GM18867 (cell line): ENCODE results near the gene FBXW12.

Source experiments
- ATAC-seq: cut with Tn5 transposase; IDR thresholded peaks from one replicate; pipeline ENCODE4 v1.9.1; 2021; ENCODE audit warnings: mild to moderate bottlenecking, moderate library complexity; ENCODE audit not compliant: unreplicated experiment

FBXW12 gene

DNA sequence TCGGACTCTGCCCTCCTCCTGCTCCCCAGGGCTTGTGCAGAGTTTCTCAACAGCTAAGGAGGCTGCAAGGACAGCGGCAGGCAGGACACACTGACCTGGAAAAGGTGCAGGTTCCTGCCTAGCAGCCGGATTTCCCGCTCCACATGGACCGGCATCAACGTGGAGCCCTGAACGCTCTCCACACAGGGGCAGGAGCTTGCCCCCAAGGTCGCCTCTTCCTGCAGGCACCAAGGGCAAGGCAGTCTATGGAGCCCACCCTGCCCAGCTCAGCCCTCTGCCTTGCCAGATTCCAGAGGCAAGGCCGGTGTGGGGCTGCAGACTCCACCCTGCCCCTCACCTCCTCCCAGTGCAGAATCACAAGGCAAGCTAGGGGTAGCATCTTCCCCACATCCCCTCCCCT is 47.1 kb downstream of the FBXW12 start:
- no peak for ATAC-seq

DNA sequence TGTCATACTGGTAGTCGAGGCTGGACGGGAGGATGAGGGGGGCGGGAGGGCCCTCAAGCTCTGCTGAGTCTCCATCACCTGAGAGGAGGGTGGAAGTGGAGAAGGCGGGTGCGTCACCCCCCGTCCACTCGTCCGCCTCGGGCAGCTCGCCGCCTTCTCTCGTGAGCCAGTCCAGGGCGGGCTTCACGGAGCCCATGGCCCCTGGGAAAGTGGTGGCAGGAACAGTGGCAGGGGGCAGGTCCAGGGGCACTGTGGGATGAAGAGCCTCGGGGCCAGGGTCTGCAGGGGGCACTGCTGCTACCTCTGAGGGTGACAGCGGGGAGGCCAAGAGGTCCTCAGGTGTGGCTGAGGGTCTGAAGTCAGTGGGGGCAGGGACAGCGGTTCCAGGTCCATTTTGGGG is 47.6 kb downstream of the FBXW12 start:
- ATAC-seq: no peak

DNA sequence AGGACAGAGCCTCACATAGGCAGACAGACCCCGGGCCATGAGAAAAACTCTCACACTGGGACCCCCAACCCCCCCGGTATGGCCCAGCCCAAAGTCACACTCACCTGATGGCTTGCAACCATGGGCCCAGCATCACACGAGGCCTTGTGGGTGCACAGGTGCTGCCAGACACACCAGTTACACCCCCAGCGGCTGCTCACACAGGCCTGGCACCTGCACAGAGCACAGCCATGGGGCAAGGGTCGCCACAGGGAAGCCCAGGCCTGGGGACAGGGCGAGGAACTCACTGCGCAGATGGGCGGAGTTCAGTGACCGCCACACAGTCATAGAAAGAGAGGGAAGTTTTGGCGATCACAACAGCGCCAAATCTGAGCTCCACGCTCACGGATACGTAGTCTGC is 48.5 kb downstream of the FBXW12 start:
- no peak for ATAC-seq

DNA sequence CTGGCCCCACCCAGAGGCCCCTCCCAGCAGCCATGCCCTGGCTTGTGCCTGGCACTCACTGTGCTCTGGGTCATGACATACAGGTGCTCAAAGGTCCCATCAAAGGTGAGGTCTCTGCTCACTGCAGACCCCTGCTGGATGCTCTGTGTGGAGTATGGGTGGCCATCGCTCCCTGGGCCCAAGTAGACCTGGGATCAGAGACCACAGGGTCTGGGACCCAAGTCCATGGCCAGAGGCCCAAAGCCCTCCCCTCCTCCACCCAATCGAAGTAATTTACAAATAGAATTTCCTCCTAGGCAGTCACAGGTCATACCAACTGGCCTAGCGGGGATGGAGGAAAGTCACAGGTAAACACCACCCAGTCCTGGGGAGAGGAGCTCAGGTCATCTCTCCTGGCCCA is 50.3 kb downstream of the FBXW12 start:
- no peak for ATAC-seq

DNA sequence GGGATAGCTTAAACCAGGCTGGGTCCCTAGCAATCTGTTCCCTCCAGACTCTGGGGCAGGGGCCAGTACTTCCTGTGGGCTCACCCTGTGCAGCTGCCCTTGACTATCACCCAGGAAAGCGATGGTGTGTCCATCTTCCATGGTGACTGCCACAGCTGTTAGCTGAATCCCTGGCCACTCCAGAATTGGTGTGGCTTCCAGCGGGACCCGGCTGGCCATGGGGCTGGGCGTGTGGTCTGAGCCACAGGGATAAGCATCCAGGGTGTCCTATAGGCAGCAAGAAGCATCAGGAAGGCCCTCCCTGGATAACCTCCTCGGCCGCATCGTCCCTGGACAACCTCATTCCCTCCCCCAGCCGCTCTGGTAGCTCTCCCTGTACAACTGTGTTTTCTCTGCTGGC is 50.7 kb downstream of the FBXW12 start:
- no peak for ATAC-seq

DNA sequence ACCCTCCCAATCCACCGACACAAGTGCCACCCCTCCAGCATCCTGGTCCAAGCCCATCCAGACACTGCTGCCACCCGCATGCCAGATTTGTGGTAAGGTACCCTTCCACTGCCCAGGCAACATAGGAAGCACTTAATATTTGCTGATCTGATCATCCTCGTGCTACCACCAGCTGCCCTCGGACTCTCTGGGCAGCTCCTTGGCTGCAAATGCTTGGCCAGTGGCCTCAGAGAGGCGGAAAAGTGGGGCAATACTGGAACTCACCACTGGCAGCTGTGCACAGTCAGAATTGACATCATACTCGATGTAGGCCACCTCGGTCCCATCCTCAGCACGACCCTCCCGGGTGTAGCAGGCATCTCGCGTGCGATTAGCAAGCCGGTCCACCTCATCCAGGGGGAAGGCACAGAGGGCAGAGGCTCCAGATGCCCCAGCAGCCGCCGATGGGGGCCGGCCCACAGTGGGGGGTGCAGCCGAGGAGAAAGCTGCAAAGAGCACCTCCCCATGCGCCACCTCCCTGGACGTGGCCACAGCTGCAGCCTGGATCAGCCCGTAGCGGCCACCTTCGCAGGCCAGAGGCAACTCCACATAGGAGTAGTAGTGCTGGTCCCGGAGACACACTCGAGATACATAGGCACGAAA is 51.3 kb downstream of the FBXW12 start:
- no peak for ATAC-seq

DNA sequence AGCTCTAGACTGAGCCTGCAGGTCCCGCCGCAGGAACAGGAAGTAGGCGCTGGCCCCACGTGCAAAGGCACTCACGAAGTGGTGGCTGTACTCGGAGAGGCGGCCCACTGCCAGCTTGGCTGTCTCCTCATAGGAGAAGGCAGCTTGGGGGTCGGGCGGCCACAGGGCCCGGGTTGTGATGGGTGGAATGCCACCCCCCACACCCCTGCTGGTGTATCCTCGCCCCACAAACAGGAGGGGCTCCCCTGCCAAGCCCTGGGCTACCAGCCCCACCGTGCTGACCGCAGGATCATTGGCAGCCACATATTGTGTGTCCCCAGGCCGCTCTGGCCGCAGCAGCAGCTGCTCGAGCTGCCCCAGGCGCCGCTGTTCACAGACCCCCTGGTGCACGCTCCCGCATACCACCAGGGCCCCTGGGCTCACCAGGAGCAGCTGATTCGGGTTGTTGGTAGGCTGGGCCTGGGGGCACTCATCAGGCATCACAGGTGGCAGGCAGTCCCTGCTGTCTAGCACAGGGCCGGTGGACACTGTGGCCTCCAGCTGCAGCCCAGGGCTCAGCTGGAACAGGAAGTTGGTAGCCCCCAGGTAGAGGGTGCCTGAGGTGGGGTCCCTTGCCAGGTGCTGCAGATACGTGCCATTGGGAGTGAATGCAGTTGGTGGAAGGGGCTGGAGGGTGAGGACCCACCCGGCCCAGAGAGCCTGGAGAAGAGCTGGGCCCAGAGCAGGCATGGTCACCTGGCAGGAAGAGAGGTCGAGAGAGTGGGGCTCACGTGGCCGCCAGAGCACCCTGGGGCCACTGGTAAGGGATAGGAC is 52.1 kb downstream of the FBXW12 start:
- no peak for ATAC-seq

DNA sequence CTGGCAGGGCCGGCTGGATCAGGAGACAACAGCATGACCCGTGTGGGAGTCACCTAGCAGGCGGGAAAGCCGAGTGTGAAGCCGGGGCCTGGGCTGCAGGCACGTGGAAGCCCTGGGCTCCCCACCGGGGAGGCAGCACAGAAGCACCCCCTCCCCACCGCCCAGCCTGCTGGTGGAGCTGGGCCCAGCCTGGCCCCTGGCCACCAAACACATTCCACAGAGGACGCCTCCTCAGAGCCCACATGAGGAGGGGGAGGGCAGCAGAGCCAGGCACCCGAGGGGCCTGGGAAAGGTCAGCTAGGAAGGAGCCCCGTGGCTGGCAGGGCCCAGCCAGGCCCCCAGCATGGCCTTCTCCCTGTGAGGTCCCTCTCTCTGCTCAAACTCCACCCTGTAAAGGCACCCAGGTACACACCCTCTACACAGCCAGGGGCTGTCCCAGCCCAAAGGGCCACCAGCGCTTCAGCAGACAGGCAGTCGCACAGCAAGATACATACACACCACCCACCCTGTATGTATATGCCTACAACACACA is 53.3 kb downstream of the FBXW12 start:
- no peak for ATAC-seq

DNA sequence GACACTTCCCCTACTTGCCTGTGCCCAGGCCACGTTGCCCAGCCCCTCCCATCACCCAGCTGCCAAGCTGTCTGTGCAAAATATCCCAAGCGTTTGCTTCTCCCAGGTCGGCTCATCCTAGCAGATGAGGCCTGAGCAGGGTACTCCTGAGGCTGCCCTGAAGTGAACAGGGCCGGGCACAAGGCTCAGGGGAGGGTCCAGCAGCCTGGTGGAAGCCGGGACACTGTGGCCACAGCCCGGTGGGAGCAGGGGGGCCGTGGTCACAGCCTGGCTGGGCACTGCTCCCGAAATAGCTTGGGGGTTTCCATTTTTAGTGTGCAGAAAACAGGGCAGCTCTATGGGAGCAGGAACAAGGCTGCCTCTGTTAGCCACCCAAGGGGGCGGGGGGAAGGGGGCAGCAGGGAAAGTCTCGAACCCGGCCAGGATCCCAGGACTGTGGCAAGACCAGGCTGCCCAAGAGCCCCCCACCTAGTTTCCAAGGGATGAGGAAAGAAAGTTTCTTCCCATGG is 54.4 kb downstream of the FBXW12 start:
- no peak for ATAC-seq

DNA sequence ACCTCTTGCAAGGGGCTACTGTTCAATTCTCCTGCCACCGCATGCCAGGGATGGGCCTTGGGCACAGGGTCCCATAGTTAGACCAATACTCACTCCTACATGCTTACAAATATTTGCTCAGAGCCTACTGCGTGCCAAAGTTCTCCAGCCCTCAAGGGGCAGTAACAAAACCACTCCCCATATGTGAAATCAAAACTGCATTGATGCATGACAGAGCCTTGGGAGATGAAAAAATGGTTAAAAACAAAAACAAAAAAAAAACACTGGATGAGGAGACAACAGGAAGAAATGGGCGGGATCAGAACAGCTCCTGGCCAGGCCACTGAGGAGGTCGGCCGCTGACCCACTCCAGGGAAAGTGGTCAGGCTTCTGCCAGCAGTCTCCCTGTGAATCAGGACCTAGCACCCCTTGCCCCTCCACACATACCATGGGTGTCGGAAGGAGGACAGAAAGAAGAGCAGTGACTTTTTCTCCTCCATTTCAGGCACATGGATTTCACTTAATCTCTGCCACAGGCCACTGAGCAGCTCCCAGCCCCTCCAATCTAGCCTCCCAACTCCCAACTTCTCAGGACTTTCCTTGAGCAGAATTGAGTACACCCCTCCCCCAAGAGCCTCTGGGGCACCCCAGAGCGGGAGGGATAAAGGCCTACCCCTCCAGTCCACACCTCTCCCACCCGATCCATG is 55.1 kb downstream of the FBXW12 start:
- ATAC-seq: no peak

DNA sequence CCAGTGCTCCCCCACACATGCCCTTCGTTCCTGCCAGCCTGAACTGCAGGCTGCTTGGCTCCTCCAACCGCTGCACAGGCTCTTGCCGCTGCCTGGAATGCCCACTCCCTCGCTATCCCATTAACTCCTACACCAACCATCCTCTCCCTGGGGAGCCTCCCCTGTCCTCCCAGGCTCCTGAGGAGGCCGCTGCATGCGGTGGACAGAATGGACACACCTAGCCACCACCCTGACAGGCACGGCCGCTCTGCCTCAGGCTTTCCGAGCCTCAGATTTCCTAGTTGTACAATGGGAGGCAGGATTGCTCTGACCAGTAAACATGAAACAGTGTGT is 55.6 kb downstream of the FBXW12 start:
- no peak for ATAC-seq

DNA sequence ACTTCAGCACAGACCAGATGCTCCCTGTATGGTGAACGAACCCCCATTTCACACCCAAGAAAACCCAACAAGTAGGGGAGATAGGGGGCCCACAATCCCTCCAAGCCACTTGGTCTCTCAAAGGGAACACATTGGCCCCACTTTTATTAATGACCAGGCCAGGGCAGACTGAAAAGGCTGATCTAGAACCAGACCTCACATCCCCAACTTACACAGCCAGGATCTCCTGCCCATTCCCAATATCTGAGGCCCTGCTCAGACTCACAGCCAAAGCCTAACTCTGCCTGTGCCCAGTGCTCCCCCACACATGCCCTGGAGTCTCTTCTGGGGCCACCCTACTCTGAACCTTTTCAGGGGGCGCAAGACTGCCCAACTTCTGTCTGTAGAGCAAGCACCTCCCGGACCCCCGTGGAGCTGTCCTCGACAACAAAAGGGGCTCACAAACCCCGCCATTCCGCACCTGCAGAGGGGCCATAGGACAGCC is 56.1 kb downstream of the FBXW12 start:
- ATAC-seq: no peak

DNA sequence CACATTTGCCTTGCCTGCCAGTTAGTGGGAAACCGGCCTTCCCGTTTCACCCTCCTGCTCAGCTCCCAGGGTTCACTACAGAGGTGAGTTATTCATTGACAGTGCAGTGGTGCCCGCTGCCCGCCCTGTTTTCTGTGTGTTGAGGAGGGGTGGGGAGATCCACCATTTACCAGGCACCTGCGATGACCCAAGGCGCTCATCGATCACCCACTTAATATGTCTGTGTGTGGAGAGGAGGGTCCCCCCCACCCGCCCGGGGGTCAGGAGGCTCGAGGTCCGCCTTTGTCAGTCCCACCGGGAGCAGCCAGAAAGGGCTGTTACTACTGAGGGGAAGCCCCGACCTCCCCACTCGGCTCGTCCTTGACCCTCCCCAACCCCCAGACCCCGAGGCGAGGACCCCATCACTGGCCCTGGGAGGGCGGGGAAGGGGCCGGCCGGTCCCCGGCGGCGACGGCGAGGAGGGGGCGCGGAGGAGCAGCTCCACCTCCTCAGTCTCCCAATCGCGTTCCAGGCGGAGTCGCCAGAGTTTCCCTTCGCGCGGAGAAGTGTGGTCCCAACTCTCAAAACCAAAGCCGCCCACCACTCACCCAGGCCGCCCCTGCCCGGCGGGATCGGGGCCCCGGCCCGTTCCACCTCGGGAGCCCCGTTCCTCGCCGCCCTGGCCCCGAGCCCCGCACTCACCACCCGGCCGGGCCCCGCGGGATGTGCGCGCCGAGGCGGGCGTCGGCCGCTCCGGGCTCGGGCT is 56.7 kb downstream of the FBXW12 start:
- no peak for ATAC-seq

DNA sequence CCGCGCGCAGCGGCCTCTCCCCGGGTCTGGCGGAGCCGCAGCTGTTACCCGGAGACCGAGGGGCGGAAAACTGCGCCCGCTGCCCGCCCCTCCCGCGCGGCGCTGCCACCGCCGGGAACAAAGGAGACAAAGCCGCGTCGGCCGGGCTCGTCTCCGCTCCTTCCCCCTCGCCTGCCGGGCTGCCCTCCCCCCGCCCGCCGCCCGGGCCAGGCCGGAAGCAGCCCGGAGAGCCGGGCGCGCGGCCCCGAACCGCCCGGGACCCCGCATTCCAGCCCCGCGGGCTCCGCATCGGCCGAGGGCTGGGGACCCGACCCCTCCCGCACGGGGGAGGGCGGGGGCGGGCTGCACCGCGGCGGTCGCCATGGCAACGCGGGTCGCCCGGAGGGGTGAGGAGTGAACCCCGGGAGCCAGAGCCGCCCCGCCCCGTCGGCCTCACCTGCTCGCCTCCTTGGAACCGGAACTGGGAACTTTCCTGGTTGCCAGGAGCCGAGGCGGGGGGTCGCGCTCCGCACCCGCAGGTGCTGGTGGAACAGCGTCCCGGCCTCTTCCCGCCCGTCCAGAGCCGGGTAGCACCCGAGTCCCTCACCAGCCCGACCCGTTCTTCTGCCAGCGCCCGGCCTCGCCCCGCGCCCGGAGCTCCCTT is 57.4 kb downstream of the FBXW12 start:
- ATAC-seq: no peak

DNA sequence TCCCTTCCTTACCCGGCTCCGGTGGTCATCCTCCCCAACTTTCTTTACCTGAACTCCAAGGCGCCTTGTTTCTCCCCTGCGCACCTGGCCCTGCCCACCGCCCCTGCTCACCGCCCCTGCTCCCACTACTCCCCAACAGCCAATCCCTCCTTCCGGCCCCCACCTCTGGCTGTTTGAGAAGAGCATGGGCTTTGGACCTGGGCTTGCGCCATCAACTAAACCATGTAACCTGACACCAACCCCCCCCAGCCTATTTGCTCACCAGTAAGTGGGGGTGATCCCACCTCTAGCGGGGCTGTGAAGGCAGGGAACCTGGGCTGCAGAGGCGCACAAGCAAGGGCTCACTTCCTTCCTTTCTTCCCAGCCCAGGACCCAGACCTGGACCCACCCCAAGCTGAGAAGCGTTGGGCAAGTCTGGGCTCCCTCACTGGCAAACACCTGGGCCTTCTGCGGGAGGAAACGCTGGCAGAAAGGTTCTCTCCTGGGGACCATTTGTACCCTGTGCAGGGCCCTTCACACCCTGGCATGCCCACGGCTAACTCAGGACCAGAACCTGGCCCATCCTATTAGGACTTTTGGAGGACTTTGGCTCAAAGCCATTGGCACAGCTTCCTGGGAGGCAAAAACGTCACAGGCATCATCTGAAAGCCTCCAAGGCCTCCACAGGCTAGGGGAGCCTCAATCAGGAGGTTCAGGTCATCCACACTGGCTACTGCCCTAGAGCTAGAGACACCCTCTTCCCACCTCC is 58.1 kb downstream of the FBXW12 start, which contains the start of gene PLXNB1:
Gene PLXNB1 (minus strand): TSS at position 127 of the 748 bp plus-strand sequence. CDS start 5,475 bp downstream, outside the sequence.
- no peak for ATAC-seq

DNA sequence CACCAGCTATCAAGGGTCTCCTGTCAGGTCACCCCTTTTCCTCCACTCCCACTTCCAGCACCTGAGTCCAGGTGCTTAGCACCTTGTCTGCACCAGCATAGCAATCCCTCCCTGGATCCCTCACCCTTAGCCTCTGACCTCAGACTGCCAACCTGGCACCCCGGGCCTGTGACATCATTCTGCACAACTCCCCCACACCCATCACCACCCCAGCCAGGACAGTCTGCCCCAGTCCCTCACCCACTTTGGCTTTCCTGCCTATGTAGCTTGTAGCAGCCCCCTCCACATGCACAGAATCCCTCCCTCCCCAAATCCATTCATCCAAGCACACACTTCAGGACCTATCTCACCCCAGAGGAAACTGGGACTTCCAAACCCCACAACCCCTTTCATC is 58.7 kb downstream of the FBXW12 start:
- ATAC-seq: no peak

DNA sequence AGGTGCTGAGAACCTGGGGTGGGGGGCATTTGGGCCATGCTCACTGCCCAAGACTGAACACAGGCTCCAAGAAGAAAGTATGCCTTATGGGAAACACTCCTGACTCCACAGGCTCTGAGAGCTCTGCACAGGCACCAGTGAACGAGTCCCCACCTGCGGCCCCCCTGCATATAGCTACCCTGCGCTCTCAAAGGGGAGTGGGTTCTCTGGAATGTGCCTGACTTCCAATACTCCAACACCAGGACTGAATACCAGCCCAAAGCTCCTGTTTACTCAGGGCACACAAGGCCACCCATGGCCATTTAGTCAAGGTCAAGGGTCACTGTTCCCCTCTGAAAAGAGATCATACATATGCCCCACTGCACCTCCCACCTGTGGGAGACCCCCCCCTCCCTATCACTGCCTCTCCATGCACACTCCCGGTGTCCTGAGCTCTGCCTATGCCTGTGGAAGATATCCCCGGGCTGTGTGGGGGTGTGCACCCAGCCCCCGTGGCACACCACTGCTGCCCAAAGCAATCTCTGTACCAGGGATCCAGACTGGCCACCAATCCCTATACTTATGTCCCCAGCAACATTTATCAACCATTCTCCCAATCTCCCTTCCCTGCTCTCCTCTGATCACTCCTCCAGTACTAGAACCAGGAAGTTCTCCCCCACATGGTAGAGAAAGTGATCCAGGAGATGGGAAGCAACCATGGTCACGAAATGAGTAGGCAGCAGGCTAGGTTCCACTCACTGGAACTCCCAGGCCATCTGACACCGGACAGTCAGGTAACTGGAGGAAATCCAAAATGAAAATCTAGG is 59.4 kb downstream of the FBXW12 start:
- no peak for ATAC-seq
